Measurements from ENCODE around the gene KMT5B.

- no peak for TF ChIP-seq CTCF (IDR thresholded peaks at IDR 0.05)
- TF ChIP-seq TCF7 (CRISPR knock-in tag; IDR thresholded peaks at IDR 0.05; ENCODE audit: low read depth), result no peak
- no peak for TF ChIP-seq RELA (CRISPR knock-in tag; IDR thresholded peaks at IDR 0.05; ENCODE audit: borderline replicate concordance)
- no peak for TF ChIP-seq ETV6 (CRISPR knock-in tag; IDR thresholded peaks at IDR 0.05)
- no peak for TF ChIP-seq HMGXB4 (CRISPR knock-in tag; IDR thresholded peaks at IDR 0.05)
- no peak for TF ChIP-seq JAZF1 (CRISPR knock-in tag; IDR thresholded peaks at IDR 0.05)
- TF ChIP-seq IRF2 (CRISPR knock-in tag; IDR thresholded peaks at IDR 0.05; ENCODE audit: borderline replicate concordance, low read depth), result no peak
- TF ChIP-seq USF2 (CRISPR knock-in tag; IDR thresholded peaks at IDR 0.05), result no peak
- TF ChIP-seq MAX (CRISPR knock-in tag; IDR thresholded peaks at IDR 0.05), result no peak
- no peak for TF ChIP-seq MLX (CRISPR knock-in tag; IDR thresholded peaks at IDR 0.05)
- no peak for TF ChIP-seq E2F5 (CRISPR knock-in tag; IDR thresholded peaks at IDR 0.05)
- TF ChIP-seq ZSCAN18 (CRISPR knock-in tag; IDR thresholded peaks at IDR 0.05), result no peak
- TF ChIP-seq ZNF512 (CRISPR knock-in tag; IDR thresholded peaks at IDR 0.05; ENCODE audit: borderline replicate concordance), result no peak
These were observed 39.2 kb downstream of the KMT5B start for GRCh38 chr11:68173926-68174325.
